ENCODE measurements around the gene CLCNKA. TPM values are rescaled to one million over a fixed set of nuclear protein-coding genes. Genes with fewer than 3 reads are reported as not detected.
"Not testable (repeated sequence)": the region's sequence is repeated elsewhere in the genome, so short reads cannot be mapped to it uniquely, and the experiment has no call there.

The CLCNKA gene
- polyA plus RNA-seq, 1 donor from 2014 or later: not detected

GRCh38 chr1:15992187-15992553, 29.7 kb upstream of the CLCNKA start:
- peak overlapping the region in 1 of 4 donors; percentile 5 for H3K4me3 Mint-ChIP-seq
- no peaks in the 10 kb centered on the region for H3K4me1 Mint-ChIP-seq
- no peaks in the 10 kb centered on the region for H3K27me3 Mint-ChIP-seq
- H3K9me3 Mint-ChIP-seq: peaks cover 0 to 1% (median 0%) of the 10 kb centered on the region in 3 donors
- no peaks in the 10 kb centered on the region for H3K36me3 Mint-ChIP-seq
- no peak overlapping the region for H3K27ac Mint-ChIP-seq

DNA sequence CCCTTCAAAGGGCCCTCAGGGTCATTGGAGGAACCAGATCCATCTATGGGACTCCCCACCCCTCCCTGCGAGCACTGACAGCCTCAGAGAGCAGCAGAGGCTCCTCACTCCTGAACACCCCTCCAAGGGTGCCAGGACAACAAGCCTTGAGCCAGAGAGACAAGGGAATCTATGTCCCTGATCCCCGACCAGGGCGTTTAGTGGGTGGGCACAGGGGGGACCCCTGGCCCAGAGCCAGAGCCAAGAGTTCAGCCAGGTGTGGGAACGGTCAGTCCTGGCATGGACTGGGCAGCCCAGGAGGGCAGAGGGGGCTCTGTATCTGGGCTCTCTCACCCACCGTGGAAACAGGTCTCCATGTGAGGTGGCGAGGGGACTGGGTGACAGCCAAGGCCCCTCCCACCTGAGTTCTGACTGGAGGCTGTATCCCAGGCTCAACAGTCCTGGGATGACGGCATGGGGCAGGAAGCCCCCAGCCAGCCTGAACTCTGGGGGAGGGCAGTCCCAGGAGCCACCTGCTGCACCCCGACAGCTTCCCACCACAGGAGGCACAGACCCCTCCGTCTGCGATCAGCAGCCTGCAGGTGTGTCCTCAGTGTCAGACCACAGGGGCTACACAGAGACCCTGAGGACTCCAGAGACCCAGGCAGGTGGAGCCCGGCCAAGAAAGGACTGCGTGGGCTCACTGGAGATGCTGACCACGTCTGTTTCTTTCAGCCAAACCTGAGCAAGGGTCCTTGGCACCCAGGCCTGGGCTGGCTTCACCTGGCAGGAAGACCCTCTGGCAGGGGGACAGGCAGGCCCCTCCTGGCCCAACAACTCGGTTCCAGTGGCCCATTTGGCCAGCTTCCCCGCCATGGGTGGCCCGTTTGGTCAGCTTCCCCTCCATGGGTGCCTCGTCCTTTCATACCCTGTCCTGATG, 29.0 kb upstream of the CLCNKA start:
- H3K4me1 Mint-ChIP-seq: no peaks in the 10 kb centered on the region
- H3K36me3 Mint-ChIP-seq: no peaks in the 10 kb centered on the region
- no peak overlapping the region for H3K27ac Mint-ChIP-seq

DNA sequence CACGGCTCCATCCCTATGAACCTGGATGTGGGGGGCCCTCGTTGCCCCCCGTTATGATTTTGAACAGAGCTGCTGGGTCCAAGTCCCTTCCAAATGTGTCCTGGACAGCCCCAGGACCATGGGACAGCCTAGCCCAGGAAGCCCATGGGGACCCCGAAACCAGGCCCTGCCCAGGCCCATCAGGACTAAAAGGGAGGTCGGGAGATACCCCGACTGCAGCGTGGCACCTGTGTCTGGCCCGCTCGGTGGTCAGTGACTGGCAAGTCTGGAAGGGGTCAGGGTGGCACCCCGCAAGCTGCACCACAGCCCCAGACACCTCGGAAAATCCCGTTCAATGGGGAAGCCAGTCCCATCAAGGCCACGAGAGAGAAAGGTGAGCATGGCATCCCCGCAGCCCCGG, 28.2 kb upstream of the CLCNKA start:
- peaks cover 0 to 1% (median 0%) of the 10 kb centered on the region in 3 donors for H3K9me3 Mint-ChIP-seq
- no peaks in the 10 kb centered on the region for H3K4me1 Mint-ChIP-seq
- H3K36me3 Mint-ChIP-seq: peaks cover under 1% of the 10 kb centered on the region
- H3K27me3 Mint-ChIP-seq: no peaks in the 10 kb centered on the region
- H3K27ac Mint-ChIP-seq: no peak overlapping the region
- H3K4me3 Mint-ChIP-seq: no peak overlapping the region

More for the DNA sequence above, 29.0 kb upstream of the CLCNKA start:
- peaks cover 0 to 1% (median 0%) of the 10 kb centered on the region in 3 donors for H3K9me3 Mint-ChIP-seq
- H3K27me3 Mint-ChIP-seq: no peaks in the 10 kb centered on the region
- peak overlapping the region in 1 of 4 donors; percentile 5 for H3K4me3 Mint-ChIP-seq

GRCh38 chr1:15994081-15994480, 27.8 kb upstream of the CLCNKA start:
- no peaks in the 10 kb centered on the region for H3K4me1 Mint-ChIP-seq

GRCh38 chr1:15994590-15995351, 27.1 kb upstream of the CLCNKA start:
- H3K9me3 Mint-ChIP-seq: peaks cover 0 to 1% (median 0%) of the 10 kb centered on the region in 3 donors
- H3K4me3 Mint-ChIP-seq: no peak overlapping the region
- H3K27ac Mint-ChIP-seq: peak overlapping the region in 1 of 3 donors; percentile 87
- peaks cover 2% of the 10 kb centered on the region for H3K36me3 Mint-ChIP-seq
- H3K4me1 Mint-ChIP-seq: no peaks in the 10 kb centered on the region
- no peaks in the 10 kb centered on the region for H3K27me3 Mint-ChIP-seq

More at GRCh38 chr1:15994081-15994480, 27.8 kb upstream of the CLCNKA start:
- peaks cover 2% of the 10 kb centered on the region for H3K36me3 Mint-ChIP-seq
- H3K4me3 Mint-ChIP-seq: no peak overlapping the region
- no peak overlapping the region for H3K27ac Mint-ChIP-seq
- H3K9me3 Mint-ChIP-seq: peaks cover 0 to 1% (median 0%) of the 10 kb centered on the region in 3 donors
- no peaks in the 10 kb centered on the region for H3K27me3 Mint-ChIP-seq

- Mint-ChIP-seq H3K27me3 (no peaks in the 10 kb centered on the region), H3K36me3 (peaks cover 2% of the 10 kb centered on the region), H3K4me3 (no peak overlapping the region), H3K27ac (no peak overlapping the region), H3K4me1 (no peaks in the 10 kb centered on the region), H3K9me3 (no peaks in the 10 kb centered on the region)
These were observed 24.7 kb upstream of the CLCNKA start for GRCh38 chr1:15997076-15997585.

DNA sequence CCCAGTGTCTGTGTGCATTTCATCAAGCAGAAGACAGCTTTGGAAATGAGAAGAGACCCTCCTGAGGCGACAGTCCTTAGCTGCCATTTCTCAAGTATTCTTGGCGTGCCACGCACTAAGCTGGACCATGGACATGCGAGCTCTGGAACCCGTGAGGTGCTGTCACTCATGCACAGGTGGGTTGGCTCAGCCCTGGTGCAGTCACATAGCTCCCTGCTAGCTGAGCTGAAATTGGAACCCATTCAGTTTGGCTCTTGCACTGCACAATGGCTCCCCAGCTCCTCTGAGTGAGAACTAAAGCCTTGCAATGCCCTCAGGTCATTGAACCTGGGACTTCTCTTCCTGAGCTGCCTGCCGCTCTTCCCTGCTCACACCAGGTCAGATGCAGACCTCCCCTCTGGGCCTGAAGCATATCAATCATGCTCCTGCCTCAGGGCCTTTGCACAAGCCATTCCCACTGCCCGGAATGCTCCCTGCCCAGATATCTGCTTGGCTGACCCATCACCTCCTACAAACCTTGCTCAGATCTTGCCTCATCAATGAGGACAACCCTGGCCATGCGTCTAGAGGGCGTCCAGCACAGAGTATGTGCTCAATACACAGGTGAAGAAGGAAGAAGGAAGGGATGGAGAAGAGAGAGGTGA, 24.1 kb upstream of the CLCNKA start:
- H3K27ac Mint-ChIP-seq: peak overlapping the region in 1 of 3 donors; percentile 52
- no peaks in the 10 kb centered on the region for H3K27me3 Mint-ChIP-seq
- no peaks in the 10 kb centered on the region for H3K4me1 Mint-ChIP-seq
- H3K9me3 Mint-ChIP-seq: no peaks in the 10 kb centered on the region
- H3K36me3 Mint-ChIP-seq: peaks cover 2% of the 10 kb centered on the region
- no peak overlapping the region for H3K4me3 Mint-ChIP-seq

DNA sequence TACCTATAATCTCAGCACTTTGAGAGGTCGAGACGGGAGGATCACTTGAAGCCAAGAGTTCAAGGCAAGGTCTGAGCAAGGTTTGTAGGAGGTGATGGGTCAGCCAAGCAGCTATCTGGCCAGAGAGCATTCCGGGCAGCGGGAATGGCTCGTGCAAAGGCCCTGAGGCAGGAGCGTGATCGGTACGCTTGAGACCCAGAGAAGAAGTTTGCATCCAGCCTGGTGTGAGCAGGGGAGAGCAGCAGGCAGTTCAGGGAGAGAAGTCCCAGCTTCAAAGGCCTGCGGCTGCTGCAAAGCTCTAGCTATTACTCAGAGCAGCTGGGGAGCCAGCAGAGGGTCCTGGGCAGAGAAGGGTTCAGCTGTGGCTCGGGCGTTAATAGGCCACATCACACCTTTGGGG, 22.9 kb upstream of the CLCNKA start:
- Mint-ChIP-seq H3K27me3 (no peaks in the 10 kb centered on the region), H3K4me1 (no peaks in the 10 kb centered on the region), H3K4me3 (no peak overlapping the region), H3K36me3 (peaks cover 2% of the 10 kb centered on the region), H3K27ac (no peak overlapping the region), H3K9me3 (no peaks in the 10 kb centered on the region)

DNA sequence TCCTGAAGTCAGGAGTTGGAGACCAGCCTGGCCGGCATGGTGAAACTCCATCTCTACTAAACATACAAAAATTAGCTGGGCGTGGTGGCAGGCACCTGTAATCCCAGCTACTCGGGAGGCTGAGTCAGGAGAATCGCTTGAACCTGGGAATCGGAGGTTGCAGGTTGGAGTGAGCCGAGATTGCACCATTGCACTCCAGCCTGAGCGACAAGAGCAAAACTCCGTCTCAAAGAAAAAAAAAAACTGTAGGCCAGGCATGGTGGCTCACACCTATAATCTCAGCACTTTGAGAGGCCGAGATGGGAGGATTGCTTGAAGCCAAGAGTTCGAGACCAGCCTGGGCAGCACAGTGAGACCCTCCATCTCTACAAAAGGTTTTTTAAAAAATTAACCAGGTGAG, 20.6 kb upstream of the CLCNKA start:
- H3K27me3 Mint-ChIP-seq, H3K4me1 Mint-ChIP-seq, H3K27ac Mint-ChIP-seq, H3K9me3 Mint-ChIP-seq, H3K4me3 Mint-ChIP-seq, H3K36me3 Mint-ChIP-seq: not testable (repeated sequence)

- Mint-ChIP-seq H3K27ac (no peak overlapping the region), H3K4me3 (peak overlapping the region in 1 of 4 donors; percentile 70), H3K4me1 (peaks cover 10 to 11% (median 10%) of the 10 kb centered on the region in 3 donors)
These were observed 16.2 kb upstream of the CLCNKA start for GRCh38 chr1:16005597-16005996.

DNA sequence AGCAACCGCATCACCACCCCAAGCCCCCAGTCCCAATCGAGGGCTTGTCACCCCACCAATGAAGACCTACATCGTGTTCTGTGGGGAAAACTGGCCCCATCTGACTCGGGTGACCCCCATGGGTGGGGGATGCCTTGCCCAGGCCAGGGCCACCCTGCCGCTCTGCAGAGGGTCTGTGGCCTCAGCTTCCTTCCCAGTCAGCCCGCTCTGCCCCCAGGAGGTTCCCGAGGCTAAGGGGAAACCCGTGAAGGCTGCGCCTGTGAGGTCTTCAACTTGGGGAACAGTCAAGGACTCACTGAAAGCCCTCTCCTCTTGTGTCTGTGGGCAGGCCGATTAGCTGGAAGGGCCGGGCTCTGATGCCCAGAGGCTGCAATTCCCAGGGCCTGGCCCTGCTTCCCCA, 15.8 kb upstream of the CLCNKA start:
- peak overlapping the region in 1 of 4 donors; percentile 63 for H3K4me3 Mint-ChIP-seq
- H3K27me3 Mint-ChIP-seq: no peaks in the 10 kb centered on the region
- no peaks in the 10 kb centered on the region for H3K9me3 Mint-ChIP-seq
- H3K36me3 Mint-ChIP-seq: no peaks in the 10 kb centered on the region
- peaks cover 10 to 11% (median 10%) of the 10 kb centered on the region in 3 donors for H3K4me1 Mint-ChIP-seq
- H3K27ac Mint-ChIP-seq: peak overlapping the region in 1 of 3 donors; percentile 76

More at GRCh38 chr1:16005597-16005996, 16.2 kb upstream of the CLCNKA start:
- no peaks in the 10 kb centered on the region for H3K9me3 Mint-ChIP-seq
- no peaks in the 10 kb centered on the region for H3K36me3 Mint-ChIP-seq
- H3K27me3 Mint-ChIP-seq: no peaks in the 10 kb centered on the region

GRCh38 chr1:16006552-16007485, 15.0 kb upstream of the CLCNKA start:
- peaks cover 10 to 11% (median 10%) of the 10 kb centered on the region in 3 donors for H3K4me1 Mint-ChIP-seq
- H3K4me3 Mint-ChIP-seq: peak overlapping the region in 2 of 4 donors; percentile 61 to 63
- no peaks in the 10 kb centered on the region for H3K36me3 Mint-ChIP-seq
- no peaks in the 10 kb centered on the region for H3K9me3 Mint-ChIP-seq
- H3K27ac Mint-ChIP-seq: peak overlapping the region in 1 of 3 donors; percentile 76
- H3K27me3 Mint-ChIP-seq: no peaks in the 10 kb centered on the region

GRCh38 chr1:16007671-16008341, 14.0 kb upstream of the CLCNKA start:
- H3K27me3 Mint-ChIP-seq: no peaks in the 10 kb centered on the region

More at GRCh38 chr1:16007671-16008341, 14.0 kb upstream of the CLCNKA start:
- no peak overlapping the region for H3K4me3 Mint-ChIP-seq
- H3K36me3 Mint-ChIP-seq: no peaks in the 10 kb centered on the region
- H3K9me3 Mint-ChIP-seq: no peaks in the 10 kb centered on the region
- no peak overlapping the region for H3K27ac Mint-ChIP-seq
- H3K4me1 Mint-ChIP-seq: peaks cover 11 to 14% (median 14%) of the 10 kb centered on the region in 3 donors
